Stimulated activated CD8-positive, alpha-beta memory T cell treated with anti-CD3 and anti-CD28 coated beads, Interleukin-12 subunit alpha, Interleukin-12 subunit beta, amount 100 ng/mL, for 24 hours (primary cell): ENCODE data around the gene TRAM2.

ENCODE experiments used
- DNase-seq: peaks from one replicate; pipeline ENCODE4 v3.0.0-alpha.2; 2020; ENCODE audit errors: extremely low read depth

The TRAM2 gene

DNA sequence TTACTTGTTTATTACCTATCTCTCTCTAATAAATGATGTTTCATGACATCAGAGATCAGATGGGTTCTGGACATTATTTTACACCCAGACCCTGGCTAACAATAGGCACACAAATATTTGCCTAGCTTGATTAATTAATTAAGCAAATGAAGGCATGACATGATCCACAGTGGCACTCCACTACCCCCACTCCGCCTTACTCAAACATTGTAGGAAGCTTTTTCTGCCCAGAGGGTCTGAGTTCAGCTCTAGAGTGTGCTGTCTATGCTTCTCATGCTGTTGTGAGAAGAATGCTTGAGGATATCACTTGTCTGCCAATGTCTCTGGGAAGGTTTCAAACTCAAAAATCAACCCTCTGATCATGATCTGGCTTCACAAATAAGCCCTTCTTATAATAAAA, 45.0 kb downstream of the TRAM2 start:
- no peak for DNase-seq

DNA sequence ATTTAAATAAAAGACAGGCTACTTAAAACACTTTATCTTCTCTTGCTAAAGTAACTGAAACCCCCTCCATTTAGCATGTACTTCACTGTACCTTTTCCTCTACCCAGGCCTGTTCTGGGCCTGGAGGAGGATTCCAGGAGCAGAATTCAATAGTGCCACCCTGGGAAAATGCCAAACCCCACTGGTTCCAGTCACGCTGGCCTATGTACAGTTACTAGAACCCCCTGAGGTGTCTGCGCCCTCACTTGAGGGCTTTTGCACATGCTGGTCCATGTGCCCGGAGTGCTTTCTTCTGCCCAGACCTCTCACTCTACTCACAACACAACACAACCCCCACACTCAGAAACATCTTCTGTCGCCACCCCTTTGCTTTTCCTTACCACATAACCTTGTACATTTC, 45.5 kb downstream of the TRAM2 start:
- no peak for DNase-seq

DNA sequence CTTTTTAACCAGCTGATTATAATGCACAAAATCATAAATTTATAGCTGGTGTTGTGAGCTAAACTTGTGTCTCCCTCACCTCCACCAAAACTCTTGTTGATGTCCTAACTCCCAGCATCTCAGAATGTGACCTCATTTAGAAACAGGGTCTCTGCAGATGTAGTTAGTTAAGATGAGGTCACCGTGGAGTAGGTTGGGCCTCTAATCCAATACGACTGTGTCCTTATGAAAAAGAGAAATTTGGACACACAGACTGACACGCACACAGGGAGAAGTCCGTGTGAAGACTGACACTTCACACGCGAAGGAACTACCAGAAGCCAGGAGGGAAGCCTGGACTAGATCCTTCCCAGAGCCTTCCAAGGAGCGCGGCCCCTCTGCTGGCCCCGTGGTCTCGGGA, 46.5 kb downstream of the TRAM2 start:
- DNase-seq = no peak

DNA sequence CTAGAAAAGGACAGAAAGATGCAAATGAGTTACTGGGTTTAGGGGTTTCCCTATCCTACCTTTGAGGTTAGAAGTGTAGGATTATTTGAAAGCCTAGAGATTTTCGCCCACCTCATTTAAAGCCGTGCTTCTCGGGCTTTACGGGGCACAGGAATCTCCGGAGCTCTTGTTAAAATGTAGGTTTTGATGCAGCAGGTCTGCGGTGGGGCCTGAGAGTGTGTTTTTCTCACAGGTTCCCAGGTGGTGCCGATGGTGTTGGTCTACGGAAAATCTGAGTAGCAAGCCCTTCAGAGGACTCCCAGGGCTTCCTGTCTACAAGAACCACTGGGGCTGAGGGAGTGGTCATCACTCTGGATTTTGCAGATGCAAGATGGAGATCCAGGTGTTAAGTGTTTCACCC, 47.5 kb downstream of the TRAM2 start:
- DNase-seq = no peak

DNA sequence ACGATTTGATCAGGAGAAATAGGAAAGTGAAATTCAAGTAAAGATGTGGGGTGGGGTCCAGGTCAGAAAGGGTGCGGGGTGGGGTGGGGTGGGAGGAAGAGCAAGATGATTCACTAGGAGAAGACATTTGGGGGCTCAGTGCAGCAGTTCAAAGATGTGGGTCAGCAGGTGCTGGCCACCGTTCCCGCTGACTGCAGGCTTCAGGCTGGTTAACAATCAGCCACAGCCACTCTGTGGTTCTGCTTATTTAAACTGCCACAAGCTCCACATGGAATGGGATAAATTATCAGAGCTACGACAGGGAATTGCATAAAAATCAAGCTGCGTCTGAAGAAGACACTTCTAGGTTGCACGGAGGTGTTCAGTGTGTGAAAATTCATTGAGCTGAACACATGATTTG, 49.4 kb downstream of the TRAM2 start:
- DNase-seq = no peak

DNA sequence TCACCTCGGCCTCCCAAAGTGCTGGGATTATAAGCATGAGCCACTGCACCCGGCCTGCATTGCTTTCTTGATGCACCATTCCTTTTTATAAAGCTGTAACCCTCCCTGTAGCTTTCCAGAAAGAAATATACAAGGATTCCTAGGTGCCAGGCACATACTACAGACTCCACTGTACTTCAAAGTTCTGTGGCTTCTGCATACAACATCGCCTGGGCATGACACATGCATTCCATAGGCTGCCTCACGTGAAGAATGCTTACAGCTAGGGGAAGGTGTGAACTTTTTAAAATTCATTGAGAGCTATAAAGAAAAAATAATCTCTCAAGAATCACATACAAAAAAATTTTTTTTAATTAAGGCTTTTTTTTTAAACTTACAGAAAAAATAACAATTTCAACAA, 50.2 kb downstream of the TRAM2 start:
- no peak for DNase-seq

DNA sequence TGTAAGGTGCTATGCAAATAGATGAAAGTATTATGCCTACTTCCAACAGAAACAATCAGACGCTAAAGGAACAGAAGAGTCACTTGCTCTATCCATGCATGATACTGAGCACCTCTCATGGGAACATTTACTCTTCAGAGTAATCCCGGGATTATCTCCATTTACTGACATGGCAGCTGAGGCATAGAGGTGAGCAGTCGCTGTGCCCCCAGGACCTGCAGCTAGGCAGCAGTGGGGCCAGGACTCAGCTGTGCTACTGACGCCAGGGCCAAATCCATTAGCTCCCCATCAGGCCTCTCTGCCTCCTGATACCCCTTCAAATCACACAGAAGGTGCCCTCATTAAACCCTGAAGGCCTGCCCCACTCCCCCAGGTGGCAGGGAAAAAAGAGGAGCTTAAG, 51.9 kb downstream of the TRAM2 start:
- no peak for DNase-seq

DNA sequence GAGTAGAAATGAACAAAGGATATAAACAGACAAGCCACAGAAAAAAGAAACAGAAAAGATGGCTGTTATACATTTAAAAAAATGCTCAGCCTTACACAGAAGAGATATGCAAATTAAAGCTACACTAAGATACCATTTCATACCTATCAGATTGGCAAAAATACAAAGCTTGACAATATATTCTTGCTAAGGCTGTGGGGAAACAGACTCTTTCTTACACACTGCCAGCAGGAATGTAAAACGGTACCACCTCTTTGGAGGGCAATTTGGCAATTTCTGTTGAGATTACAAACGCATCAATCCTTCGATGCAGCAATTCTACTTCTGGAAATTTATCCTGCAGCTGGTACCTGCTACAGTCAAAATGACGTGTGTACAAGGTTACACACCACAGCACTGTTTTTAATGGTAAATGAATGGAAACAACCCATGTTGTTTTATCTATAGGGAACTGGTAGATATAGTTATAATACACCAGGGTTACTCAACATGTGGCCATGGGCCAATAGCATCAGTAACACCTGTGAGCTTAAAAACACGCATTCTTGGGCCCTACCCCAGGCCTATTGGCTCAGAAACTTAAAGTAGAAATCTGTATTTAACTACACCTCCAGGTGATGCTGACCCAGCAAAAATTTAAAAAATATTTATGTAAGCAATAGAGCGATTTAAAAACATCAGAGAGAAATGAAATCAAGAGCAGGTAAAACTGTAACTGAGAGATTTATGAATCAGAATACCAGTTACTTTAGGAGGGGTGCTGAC, 53.3 kb downstream of the TRAM2 start:
- no peak for DNase-seq

DNA sequence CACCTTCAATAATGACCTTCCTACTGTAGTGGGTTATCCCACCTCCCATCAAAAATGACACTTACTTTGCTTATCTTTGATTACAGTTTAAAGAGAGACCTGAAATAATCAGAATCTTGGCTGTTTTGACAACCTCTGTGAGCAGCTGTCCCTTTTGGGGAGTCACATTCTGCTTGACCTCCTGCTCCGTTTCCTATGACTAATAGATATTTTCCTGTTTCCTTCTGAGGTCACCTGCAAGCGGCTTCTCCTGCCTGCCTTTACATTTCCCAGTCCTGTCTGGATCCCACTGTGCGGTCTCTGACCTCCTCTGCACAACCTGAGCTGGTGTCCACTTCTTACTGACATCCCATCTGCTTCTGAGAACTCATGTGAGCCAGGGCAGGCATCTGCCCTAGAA, 54.2 kb downstream of the TRAM2 start:
- no peak for DNase-seq

DNA sequence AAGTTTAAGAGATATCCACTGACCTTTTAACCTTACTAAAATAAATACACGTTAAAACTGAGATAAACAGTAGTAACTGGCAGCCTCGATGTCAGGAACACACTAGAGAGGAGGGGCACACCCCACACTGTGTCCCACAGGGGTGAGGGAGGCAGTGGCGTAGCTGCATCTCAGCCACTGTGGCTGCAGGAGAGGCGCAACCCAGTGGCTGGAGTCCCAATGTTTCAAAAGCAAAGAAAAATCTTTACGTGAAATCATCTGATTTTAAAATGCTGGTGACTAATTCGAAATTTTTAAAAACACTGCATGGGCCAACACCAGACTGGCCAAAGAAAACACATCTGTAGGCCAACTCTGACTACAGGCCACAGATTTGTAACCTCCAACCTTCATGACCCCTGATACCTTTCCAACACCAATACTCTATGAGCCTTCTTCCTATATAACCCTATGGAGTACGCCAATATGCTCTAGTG, 54.7 kb downstream of the TRAM2 start:
- no peak for DNase-seq

DNA sequence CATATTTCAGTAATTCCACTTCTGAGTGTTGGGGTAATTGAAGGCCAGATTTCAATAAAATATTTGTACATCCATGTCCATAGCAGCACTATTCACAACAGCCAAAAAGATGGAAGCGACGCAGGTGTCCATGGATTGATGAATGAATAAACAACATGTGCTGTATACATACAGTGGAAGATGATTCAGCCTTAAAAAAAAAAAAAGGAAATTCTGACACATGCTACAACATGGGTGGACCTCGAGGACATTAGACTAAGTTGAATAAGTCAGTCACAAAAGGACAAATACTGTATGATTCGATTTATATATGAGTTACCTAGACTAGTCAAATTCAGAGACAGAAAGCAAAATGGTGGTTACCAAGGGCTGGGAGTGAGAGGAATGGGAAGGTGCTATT, 57.2 kb downstream of the TRAM2 start:
- DNase-seq = no peak

DNA sequence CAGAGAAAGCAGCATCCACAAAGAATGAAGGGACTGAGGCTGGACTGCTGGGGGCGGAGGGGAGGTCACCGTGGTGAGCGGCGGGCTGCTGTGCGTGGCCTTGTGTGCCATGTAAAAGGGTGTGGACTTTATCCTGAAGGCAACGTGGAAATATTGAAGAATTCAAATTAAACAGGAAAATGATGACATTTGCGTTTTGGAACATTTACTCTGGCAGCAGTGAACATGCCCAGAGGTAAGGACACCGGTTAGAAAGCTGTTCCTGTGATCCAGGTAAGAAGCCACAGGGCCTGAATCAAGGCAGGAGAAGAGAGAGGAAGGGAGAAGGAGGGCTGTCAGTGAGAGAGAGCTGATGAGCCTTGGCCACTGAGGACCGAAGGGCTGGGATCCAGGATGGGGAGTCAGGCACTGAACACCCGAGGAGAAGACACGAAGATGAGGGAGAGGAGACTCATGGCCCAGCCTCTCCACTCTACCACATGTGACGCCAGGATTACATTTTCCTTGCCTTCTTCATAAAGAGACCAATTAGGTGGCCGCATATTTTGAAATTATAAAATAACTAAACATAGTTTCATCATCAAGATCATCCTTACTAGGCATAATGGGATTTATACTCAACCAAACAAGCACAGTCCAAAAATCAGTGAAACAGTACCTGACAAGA, 58.4 kb downstream of the TRAM2 start:
- no peak for DNase-seq

DNA sequence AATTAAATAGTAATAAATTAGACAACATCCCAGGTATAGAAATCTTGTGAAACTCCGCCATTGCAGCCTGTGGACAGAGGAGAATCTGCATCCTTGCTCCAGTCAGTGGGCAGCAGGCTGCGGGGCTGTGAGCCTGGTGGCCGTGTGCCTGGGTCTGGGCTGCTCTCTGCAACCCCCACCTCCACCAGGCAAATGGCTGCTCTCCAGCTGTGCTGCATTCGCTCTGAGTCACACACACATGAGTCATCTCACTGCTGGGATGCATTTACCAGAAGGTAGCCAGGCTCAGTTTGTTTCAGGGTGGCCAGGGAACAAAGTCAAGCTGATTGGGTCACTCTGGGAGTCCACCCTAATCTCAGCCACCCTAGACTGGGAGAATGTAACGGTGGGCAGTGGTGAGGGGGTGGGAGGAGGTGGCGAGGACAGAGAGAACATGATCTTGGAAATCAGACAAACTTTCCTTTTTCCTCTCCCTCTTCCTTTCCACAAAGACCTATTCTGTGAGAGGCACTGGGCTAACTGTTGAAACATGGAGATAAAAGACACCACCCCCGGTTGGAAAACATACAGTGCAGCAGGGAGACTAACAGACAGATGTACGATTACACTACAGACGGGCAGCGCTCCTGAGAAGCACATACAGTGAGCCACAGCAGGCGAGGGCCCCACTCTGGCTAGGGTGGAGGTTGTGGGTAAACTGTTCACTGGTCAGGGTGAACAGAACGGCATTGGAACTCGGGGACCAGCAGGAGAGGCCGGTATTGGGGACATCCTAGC, 59.2 kb downstream of the TRAM2 start:
- no peak for DNase-seq

DNA sequence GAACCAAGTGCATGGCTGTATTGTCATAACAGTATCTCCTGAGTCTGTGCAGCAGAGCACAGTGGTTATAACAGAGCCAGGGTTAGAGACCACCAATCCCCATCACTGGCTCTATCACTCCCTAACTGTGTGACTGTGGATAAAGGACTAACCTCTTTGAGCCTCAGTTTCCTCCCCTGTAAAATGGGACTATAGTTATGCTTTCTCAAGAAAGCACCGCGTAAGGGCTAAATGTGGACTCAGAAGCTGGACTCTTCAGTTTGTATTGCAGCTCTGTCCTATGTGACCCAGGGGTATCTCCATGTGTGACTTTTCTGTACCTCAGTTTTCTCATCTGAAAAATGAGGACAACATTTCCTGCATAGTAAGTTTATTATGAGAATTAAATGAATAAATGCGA, 59.9 kb downstream of the TRAM2 start:
- no peak for DNase-seq

DNA sequence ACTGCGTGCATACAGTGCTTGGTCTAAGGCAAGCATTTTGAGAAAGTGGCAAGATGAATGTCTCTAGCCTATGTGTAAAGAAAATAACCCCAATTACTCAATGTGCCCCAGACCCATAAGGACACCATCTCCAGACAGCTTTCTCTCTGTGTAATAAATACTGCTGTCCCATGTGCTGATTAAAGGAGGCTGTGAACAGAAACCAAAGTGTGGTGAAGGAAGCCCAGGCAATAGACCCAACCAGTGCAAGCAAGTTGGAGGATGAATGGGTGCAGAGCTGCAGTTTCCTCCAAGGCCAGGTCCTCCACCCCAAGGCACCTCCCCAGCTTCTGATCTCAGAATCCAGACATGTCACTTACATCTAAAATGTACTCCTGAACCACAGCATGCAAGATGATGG, 60.6 kb downstream of the TRAM2 start:
- no peak for DNase-seq

DNA sequence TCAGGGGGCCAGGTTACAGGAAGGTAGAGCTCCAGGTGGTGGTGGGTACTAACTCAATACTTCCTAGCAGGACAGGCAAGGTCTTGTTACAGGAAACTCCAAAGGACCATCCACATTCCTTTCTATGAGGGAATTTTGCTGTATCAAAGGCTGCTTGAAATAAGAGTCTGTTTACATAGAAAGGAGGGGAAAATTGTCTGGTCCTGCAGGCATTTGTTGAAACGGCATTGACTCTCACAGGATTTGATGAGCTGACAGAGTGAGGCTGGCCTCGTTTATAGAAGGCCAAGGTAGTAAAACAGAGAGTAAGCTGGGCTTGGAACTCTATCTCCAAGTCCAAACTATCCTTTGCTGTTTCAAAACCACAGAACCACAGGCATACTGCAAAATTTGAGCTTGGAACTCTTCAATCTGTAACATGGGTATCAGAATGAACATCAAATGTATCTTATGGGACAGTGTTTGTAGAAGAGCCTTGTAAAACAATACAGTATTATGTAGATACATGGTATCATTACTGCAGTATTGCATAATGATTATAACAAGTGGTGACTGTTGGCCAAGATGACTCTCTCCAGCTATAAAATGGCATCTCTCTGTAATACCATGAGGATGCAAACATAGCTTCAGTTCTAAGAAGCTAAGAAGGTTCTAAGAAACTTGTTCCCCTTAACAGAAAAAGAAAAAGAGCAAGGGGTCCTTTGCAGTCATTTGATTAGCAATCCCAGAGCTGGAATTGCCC, 61.5 kb downstream of the TRAM2 start:
- DNase-seq = no peak

DNA sequence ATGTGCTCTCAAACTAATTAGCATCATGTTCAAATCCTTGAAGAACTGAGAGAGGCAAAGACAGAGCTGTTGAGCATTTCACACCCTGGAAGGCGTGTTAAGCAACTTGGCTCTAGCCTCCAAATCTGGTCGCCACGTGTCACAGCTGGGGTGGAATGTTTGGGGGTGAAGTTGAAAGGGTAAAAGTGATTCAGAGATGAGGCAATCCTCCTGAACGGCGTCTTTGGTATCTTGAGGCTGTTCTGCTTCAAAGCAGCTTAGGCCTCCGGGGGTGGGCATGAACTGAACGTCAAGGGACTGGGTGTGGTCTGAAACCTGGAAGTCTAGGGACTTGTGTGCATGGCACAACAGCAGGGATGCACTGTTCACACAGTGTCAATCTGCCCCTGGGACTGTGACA, 62.3 kb downstream of the TRAM2 start:
- DNase-seq = no peak

DNA sequence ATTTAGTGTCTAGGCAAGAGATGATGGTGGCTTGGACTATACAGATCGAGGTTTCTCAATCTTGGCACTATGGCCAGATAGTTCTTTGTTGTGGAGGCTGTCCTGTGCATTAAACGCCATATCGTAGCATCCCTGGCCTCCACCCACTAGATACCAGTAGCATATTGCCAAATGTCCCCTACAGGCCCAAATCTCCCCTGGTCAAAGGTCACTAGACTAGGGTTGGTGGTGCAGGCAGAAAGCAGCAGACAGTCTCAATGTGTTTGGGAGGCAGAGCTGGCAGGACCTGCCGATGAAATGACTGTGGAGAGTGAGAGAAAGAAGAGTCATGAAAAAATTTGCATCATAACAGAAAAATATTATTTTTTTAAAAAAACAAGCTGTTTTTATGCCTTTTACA, 63.0 kb downstream of the TRAM2 start:
- no peak for DNase-seq

DNA sequence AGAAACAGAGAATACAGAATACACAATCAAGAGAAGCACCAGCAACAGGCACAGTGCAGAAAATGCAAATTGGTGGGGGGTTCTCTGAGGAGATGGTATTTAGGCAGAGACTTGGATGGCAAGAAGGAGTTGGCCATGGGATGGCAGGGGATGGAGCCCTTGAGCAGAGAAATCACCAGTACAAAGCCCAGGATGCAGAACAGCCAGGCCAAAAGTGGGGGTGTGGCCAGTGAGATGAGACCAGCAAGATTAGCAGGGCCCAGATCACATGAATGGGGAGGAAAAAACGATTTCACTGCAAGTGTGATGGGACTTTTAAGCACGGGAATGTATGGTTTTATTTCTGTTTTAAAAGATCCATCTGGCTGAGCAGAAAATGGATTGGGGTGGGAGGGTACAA, 63.4 kb downstream of the TRAM2 start:
- DNase-seq = no peak

DNA sequence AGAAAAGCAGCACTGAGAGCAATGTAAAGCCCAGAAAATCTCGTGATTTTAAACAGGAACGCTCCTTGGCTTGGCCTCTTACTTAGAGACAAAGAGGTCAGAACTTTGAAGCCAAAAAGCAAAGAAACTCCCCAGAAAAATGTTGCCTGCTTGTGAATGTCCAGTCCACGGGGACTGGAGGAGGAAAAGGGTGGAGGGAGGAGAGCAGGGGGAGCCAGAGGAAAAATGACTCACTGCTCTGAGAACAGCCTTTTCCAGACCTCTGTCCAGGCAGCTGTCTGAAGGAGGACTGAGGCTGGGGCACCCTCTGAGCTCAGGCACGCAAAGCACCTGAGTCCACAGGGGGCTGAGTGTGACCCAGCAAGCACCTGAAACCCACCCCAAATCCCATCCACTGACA, 64.7 kb downstream of the TRAM2 start:
- DNase-seq = no peak

DNA sequence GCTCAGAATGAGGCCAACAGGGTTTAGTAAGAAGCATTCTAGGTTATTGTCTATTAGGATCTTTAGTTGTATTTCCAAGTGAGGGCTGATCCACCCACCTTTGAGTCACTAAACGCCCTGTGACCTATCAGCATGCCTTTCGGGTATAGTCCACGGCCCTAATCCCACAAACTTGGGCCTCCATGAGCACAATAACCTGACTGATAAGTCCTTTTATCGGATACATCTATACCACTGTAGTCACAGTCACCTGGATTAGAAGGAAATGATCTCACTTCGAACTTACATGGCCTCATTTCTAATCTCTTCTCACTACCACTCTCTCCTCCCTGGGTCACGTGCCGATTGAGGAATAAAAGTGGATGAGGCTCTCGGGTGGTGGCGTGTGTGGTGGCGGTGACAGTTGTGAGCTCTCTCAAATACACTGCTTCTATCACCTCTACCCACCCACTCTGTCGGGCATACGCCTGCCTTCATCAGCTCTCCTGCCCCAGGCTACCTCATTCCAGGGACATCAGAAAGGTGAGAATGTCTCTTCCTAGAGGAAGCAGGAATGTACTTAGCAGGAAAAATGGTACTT, 65.2 kb downstream of the TRAM2 start:
- DNase-seq = no peak

DNA sequence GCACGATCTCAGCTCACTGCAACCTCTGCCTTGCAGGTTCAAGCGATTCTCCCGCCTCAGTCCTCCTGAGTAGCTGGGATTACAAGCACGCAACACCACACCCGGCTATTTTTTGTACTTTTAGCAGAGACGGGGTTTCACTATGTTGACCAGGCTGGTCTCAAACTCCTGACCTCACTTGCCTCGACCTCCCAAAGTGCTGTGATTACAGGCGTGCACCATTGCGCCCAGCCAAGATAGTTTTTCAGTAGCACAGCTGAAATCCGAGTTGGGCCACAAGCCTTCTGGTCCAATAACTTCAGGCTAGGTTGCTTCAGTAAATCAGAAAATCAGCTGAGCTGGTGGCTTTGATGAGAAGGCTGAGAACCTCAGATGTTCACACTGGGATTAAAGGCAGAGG, 65.7 kb downstream of the TRAM2 start:
- no peak for DNase-seq
